ENCODE measurements around the gene STON1.
"Not testable (repeated sequence)": the region's sequence is repeated elsewhere in the genome, so short reads cannot be mapped to it uniquely, and the experiment has no call there.

Gene STON1

GRCh38 chr2:48613211-48613610 is 83.3 kb downstream of the STON1 start:
- DNase-seq (ENCODE audit: low spot score): no peak
- no peak for FAIRE-seq

GRCh38 chr2:48614581-48614980 is 84.6 kb downstream of the STON1 start:
- DNase-seq (ENCODE audit: low spot score); FAIRE-seq: not testable (repeated sequence)

- no peak for FAIRE-seq
- no peak for DNase-seq (ENCODE audit: low spot score)
These were observed 87.7 kb downstream of the STON1 start, which contains the start of gene GTF2A1L for GRCh38 chr2:48617618-48618017. TSS of gene GTF2A1L (plus strand) at chr2:48617856. CDS start at chr2:48617875, 19 bp downstream.

GRCh38 chr2:48619526-48619925 is 89.6 kb downstream of the STON1 start:
- no peak for FAIRE-seq
- no peak for DNase-seq (ENCODE audit: low spot score)

- FAIRE-seq (no peak), DNase-seq (ENCODE audit: low spot score) (no peak)
These were observed 90.7 kb downstream of the STON1 start for GRCh38 chr2:48620604-48621003.

- FAIRE-seq: peak; percentile 39
- DNase-seq (ENCODE audit: low spot score): not testable (repeated sequence)
These were observed 92.7 kb downstream of the STON1 start for GRCh38 chr2:48622691-48623090.

GRCh38 chr2:48624696-48625095 is 94.7 kb downstream of the STON1 start:
- FAIRE-seq: no peak
- no peak for DNase-seq (ENCODE audit: low spot score)

GRCh38 chr2:48626047-48626446 is 96.1 kb downstream of the STON1 start:
- DNase-seq (ENCODE audit: low spot score) (no peak), FAIRE-seq (no peak)

- FAIRE-seq: no peak
- no peak for DNase-seq (ENCODE audit: low spot score)
These were observed 103.2 kb downstream of the STON1 start for GRCh38 chr2:48633143-48633542.

GRCh38 chr2:48635786-48636185 is 105.8 kb downstream of the STON1 start:
- DNase-seq (ENCODE audit: low spot score): no peak
- FAIRE-seq: no peak

- FAIRE-seq: no peak
- no peak for DNase-seq (ENCODE audit: low spot score)
These were observed 108.3 kb downstream of the STON1 start for GRCh38 chr2:48638261-48638660.

Data from RCC 7860 (cell line).